Activated gamma-delta T cell treated with Interleukin-2 at 50 U/mL for 16 hours (primary cell): ENCODE data around the gene PMS1.
"Not testable (repeated sequence)": the region's sequence is repeated elsewhere in the genome, so short reads cannot be mapped to it uniquely, and the experiment has no call there.

Experiments used
- DNase-seq: peaks from one replicate; pipeline ENCODE4 v3.0.0-alpha.2; 2020

The PMS1 gene

DNA sequence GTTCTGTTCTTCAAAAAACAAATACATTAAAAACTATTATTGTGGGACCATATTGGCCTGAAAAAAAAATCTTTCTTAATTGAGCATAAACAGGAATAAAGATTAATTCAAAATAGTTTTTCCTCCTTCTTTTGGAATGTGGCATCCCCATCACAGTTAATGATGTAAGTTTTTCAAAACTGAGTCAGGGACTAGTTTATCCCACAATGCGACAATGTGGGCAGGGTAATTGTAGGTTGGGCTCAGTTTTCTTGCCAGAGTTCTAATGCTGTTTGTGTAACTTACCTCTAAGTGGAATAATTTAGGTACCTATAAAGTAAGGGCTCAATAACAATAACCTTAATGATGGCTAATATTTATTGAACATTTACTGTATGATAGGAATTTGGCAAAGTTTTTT lies 82.0 kb downstream of the PMS1 start:
- DNase-seq, result no peak

GRCh38 chr2:189868896-189869295 lies 84.6 kb downstream of the PMS1 start:
- DNase-seq, result no peak

DNA sequence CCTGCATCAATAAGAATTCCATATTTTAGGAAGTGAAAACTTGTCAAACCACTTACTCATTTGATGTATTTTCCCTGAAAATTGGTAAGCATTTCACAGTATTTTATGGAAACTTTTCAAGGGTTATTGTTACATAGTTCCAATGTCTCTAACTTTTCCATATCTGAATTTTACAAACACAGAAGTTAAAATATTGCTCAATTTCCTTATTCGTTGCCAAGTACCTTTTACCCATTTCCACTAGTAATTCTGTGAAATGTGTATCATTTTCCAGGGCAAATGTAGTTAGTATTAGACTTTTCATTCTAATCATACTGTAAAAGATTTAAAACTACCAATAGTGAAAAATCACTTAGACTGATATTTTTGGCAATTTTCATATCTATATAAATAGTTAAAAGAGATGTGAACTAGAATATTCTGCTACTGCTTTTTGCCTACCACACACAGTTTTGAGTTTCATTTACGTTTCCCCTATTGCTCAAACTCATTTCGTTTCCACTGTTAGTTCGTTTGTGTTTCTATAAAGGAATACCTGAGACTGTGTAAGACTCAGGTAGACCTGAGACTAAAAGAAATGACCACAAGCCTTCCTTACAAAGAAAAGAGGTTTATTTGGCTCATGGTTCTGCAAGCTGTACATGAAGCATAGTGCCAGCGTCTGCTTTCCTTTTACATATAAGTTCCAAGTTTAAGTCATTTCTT lies 86.3 kb downstream of the PMS1 start:
- DNase-seq, result no peak

DNA sequence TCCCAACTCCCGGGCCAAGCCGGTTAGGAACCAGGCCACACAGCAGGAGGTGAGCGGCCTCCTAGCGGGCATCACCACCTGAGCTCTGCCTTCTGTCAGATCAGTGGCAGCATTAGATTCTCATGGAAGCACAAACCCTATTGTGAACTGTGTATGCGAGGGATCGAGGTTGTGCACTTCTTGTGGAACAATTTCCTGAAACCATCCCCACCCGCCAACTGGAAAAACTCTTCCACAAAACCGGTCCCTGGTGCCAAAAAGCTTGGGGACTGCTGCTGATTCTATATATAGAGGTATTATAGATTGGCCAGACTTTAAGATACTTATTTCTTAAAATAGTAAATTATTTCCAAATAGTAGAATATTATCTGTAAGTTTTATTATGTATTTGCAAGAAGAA lies 89.4 kb downstream of the PMS1 start:
- no peak for DNase-seq

- no peak for DNase-seq
Measured at GRCh38 chr2:189874586-189875320, 90.5 kb downstream of the PMS1 start.

DNA sequence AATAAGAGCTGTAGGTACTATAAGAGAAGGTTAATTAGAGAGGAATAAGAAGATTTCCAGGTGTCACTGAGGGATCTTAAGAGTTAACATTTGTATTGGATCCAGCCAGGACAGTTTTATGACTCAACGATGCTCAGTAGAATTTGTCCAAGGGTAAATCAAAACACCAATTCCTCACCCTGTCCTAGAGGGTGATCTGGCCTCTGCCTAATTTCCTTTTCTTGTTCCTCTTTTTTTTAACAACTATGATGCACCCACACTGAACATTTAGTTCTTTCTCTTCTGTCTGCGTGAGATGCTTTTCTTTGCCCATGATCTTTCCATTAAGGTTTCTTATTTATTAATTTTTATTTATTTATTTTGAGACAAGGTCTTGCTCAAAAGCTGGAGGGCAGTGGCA lies 92.0 kb downstream of the PMS1 start:
- no peak for DNase-seq

- no peak for DNase-seq
Measured at GRCh38 chr2:189879716-189880081, 95.4 kb downstream of the PMS1 start.

DNA sequence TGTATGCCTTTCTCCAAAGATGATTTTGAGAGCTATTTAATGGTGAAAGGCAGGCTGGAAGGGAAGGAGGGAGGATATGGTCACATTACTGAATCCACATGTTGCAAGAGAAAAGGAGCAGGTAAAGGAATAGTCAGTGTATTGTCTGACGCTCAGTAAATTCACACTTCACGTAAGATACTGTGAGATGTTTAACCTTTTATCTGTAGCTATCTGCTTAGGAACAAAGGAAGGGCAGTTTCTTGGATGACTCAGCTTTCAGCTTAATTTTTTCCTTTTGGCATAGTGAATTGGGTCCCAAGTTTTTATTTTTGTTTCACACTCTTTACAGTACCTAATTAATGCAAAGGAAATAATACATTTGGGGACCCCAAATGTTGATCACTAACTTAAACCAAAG lies 96.2 kb downstream of the PMS1 start:
- DNase-seq, result no peak

- no peak for DNase-seq
Measured at GRCh38 chr2:189880832-189881492, 96.7 kb downstream of the PMS1 start.

GRCh38 chr2:189885368-189885767 lies 101.1 kb downstream of the PMS1 start:
- no peak for DNase-seq

DNA sequence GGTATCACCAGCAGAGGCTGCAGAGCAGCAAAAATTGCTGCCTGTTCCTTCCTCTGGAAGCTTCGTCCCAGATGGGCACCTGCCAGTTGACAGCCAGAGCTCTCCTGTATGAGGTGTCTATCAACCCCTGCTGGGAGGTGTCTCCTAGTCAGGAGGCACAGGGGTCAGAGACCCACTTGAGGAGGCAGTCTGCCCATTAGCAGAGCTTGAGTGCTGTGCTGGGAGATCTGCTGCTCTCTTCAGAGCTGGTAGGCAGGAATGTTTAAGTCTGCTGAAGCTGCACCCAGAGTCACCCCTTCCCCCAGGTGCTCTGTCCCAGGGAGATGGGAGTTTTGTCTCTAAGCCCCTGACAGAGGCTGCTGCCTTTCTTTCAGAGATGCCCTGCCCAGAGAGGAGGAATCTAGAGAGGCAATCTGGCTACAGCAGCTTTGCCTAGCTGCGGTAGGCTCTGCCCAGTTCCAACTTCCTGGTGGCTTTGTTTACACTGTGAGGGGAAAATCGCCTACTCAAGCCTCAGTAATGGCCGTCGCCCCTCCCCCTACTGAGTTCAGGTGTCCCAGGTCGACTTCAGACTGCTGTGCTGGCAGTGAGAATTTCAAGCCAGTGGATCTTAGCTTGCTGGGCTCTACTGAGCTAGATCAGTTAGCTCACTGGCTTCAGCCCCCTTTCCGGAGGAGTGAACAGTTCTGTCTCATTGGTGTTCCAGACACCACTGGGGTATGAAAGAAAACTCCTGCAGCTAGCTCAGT lies 108.5 kb downstream of the PMS1 start:
- not testable (repeated sequence) for DNase-seq

- DNase-seq, result no peak
Measured at GRCh38 chr2:189896809-189897208, 112.6 kb downstream of the PMS1 start.

DNA sequence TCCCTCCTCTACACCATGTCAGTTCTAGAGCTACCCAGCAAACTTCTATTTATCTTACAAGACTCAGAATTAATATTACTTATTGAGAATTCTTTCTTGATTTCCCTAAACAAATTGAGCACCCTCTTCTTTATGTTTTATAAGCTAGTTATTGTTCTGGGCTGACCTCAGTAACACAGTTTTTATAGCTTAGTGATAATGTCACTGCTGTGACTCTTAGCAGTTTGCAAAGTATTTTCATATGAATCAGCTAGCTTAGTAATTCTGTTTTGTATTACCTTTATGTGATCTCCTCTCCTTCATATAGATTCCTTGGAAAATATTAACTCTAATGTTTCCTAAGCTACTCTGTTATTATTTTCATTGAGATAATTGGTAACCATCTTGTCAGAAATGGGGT lies 114.9 kb downstream of the PMS1 start:
- DNase-seq, result no peak

- no peak for DNase-seq
Measured at GRCh38 chr2:189900726-189901125, 116.5 kb downstream of the PMS1 start.

DNA sequence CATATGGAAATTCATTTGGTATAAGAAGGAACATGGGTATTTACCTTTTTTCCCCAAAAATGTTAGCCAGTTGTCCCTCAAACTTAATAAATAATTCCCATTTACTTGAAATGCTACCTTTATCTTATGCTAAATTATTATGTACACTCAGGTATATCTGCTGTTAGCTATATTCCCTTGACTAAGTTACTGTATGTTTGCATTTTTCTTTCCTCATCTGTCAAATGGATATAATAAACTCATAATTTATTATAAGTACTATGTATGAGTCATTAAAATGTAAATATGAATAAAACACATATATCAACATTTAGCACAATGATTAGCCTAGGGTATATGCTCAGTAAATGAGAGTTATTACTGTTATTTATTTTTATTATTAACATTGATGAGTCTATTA lies 117.4 kb downstream of the PMS1 start:
- no peak for DNase-seq

DNA sequence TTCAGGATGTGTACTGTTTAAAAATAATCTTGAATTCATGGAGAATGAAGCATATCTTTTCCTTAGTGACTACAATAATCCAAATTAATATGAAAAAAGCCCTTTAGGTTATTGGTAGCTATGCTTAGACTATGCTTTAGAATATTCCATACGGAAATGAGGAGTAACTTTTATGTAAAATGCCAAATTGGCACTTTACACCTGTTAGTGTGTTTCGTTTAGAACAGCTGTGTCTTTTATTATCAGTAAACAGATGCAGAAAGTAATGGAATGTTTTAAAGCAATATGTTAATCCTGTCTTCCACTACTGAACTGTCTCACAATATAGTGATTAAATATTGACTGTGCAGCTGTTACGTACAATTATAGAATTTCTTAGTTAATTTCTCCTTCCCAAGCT lies 129.6 kb downstream of the PMS1 start:
- no peak for DNase-seq

- DNase-seq, result no peak
Measured at GRCh38 chr2:189916651-189917050, 132.4 kb downstream of the PMS1 start.
